ENCODE data around the gene BATF2.
A peak's percentile ranks its signal among the peaks of the same experiment; 100 is the strongest.
"Not testable (repeated sequence)": the region's sequence is repeated elsewhere in the genome, so short reads cannot be mapped to it uniquely, and the experiment has no call there.

BATF2 gene

GRCh38 chr11:64996710-64997380, at the start of gene BATF2:
TSS of gene BATF2 (minus strand) at chr11:64996971. CDS start at chr11:64996914, 57 bp downstream.
- DNase-seq (ENCODE audit: low read depth, low spot score): no peak

DNA sequence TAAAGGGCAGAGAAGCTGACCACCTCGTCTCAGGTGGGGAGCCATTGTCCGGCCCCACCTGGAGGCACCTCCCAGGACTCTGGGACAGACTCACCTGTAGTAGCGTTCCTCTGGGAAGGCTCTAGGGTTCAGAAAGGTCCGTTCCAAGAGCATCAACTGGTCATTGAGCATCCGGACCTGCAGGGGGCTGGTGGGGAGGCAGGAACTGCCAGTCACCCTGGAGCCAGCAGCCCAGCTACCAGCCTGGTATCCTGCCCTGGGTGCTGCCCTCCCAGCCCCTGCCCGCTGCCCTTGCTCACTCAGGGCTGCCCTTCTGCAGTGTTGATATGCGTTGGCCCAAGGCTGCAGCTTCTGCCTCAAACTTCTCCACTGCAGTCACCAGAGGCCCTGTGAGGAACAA, 49.0 kb upstream of the BATF2 start:
- DNase-seq (ENCODE audit: low read depth, low spot score): no peak

GRCh38 chr11:65045061-65045460, 48.3 kb upstream of the BATF2 start:
- no peak for DNase-seq (ENCODE audit: low read depth, low spot score)

- DNase-seq (ENCODE audit: low read depth, low spot score): no peak
Observed at GRCh38 chr11:65043881-65044501, 47.2 kb upstream of the BATF2 start.

GRCh38 chr11:65042891-65043290, 46.1 kb upstream of the BATF2 start:
- no peak for DNase-seq (ENCODE audit: low read depth, low spot score)

- DNase-seq (ENCODE audit: low read depth, low spot score): peak; percentile 84
Observed at GRCh38 chr11:65040847-65041622, 44.3 kb upstream of the BATF2 start, which contains the start of gene SAC3D1. TSS of gene SAC3D1 (plus strand) at chr11:65041210. CDS start at chr11:65041293, 83 bp downstream.

DNA sequence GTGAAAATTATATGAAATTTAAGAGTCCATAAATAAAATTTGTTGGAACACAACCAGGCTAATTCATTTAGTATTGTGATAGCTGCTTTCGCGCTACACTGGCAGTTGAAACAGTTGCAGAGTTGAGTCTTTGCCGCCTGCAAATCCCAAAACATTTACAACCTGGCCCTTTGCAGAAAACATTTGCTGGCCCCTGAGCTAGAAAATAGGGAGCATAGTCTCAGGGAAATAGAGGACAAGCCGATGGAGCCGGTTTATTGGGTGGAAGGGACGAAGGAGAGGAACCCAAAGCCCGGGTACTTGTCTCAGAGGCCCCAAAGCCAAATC, 43.7 kb upstream of the BATF2 start:
- DNase-seq (ENCODE audit: low read depth, low spot score): no peak

DNA sequence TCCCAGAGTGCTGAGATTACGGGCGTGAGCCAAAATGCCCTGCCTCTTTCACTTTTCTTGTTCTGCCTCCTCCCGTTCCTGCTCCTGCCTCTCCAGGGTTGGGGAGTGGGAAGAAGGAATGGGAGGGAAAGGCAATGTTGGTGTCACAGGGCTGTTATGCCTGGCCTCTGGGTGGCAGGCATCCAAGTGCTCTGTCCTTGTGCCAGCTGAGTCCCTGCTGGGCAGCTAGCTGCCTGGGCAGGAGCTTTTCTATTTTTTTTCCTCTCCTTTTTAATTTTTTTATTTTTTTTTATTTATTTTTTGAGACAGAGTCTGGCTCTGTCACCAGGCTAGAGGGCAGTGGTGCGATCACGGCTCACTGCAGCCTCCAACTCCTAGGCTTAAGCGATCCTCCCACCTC, 40.2 kb upstream of the BATF2 start:
- DNase-seq (ENCODE audit: low read depth, low spot score): no peak

GRCh38 chr11:65035579-65035978, 38.8 kb upstream of the BATF2 start:
- DNase-seq (ENCODE audit: low read depth, low spot score): no peak

DNA sequence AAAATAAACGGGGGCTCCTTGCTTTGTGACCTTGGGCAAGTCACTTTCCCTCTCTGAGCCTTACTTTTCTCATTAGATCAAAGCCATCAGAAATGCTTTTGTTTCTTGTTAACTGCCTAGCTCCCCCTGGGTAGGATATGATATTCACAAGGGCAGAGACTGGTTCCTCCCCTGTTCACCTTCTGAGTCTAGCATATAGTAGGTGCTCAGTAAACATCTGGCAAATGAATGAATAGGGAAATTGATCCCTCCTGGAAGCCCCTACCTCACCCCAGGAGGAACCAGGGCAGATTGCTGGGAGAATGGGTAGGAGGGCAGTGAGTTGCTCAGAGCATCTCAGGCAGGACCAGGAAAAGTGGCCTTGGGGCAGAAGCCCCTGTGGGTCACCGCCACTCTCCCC, 37.7 kb upstream of the BATF2 start:
- DNase-seq (ENCODE audit: low read depth, low spot score): no peak

DNA sequence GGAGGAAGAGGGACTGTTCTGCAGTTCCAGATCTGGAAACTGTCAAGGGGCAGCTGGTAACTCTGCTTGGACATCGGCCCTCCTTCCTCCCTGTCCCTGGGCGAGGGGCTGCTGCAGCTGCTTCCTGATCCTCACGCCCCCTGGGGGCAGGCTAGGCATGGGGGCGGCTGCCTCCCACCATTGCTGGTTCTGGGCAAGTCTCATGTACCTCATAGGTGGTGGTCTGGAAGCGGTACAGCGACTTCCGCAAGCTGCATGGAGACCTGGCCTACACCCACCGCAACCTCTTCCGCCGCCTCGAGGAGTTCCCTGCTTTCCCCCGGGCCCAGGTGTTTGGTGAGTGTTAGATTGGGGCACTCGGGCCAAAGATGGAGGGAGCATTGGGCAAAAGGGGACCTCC, 35.4 kb upstream of the BATF2 start:
- DNase-seq (ENCODE audit: low read depth, low spot score): no peak

- DNase-seq (ENCODE audit: low read depth, low spot score): peak; percentile 95
Observed at GRCh38 chr11:65027213-65028067, 30.7 kb upstream of the BATF2 start, which contains the start of gene SNX15. TSS of gene SNX15 (plus strand) at chr11:65027439. CDS start at chr11:65027538, 99 bp downstream.

- no peak for DNase-seq (ENCODE audit: low read depth, low spot score)
Observed at GRCh38 chr11:65026810-65027209, 30.0 kb upstream of the BATF2 start.

DNA sequence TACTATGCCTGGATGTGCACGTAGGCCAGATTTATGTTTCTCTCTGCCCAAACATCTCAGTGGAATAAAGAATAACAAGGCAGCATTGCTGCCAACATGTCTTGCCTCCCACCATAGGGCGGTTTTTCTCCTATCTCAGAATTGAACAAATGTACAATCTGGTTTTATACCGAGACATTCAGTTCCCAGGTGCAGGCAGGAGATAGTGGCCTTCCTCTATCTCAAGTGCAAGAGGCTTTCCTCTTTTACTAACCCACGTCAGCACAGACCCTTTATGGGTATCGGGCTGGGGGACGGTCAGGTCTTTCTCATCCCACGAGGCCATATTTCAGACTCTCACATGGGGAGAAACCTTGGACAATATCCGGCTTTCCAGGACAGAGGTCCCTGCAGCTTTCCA, 26.7 kb upstream of the BATF2 start:
- not testable (repeated sequence) for DNase-seq (ENCODE audit: low read depth, low spot score)

GRCh38 chr11:65021509-65021908, 24.7 kb upstream of the BATF2 start:
- no peak for DNase-seq (ENCODE audit: low read depth, low spot score)

- DNase-seq (ENCODE audit: low read depth, low spot score): no peak
Observed at GRCh38 chr11:65021003-65021402, 24.2 kb upstream of the BATF2 start.

GRCh38 chr11:65019824-65020223, 23.1 kb upstream of the BATF2 start:
- DNase-seq (ENCODE audit: low read depth, low spot score): no peak

- no peak for DNase-seq (ENCODE audit: low read depth, low spot score)
Observed at GRCh38 chr11:65017937-65018336, 21.2 kb upstream of the BATF2 start.

DNA sequence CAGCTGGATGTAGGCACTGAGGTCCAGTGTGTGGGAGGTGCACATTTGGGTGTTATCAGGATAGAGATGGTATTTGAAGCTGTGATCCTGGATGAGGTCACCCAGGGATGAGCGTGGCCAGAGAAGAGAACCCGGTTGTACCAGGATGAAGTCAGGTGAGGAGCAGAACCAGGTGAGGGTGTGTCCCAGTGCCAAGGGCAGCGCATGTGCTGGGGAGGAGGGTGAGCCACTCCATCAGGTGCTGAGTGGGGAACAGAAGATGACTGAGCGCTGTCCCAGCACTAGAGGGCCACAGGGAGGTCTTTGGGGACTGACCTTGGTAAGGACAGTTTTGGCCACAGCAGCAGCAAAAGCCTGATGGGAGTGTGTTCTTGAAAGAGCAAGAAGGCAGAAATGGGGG, 19.9 kb upstream of the BATF2 start:
- no peak for DNase-seq (ENCODE audit: low read depth, low spot score)

DNA sequence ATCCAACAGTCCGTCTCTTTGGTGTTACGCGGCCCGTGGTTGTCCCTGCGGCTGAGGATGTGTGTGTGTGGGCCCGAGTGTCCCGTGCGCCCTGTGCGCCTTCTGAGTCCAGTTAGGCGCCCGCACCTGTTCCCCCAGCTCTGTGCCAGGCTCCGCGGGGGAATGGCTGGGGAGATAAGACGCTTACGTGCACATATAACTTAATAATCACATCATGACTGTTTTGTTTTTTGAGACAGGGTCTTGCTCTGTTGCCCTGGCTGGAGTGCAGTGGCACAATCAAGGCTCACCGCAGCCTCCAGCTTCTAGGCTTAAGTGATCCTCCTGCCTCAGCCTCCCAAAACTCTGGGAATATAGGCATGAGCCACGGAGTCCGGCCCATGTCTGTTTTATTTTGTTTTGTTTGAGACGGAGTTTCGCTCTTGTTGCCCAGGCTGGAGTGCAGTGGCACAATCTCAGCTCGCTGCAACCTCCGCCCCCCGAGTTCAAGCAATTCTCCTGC, 18.0 kb upstream of the BATF2 start:
- DNase-seq (ENCODE audit: low read depth, low spot score): no peak

- DNase-seq (ENCODE audit: low read depth, low spot score): peak; percentile 76
Observed at GRCh38 chr11:65013888-65014725, 17.3 kb upstream of the BATF2 start, which contains the start of gene ARL2. TSS of gene ARL2 (plus strand) at chr11:65014160. CDS start at chr11:65014208, 48 bp downstream.
